ENCODE results near the gene CTNNA3.

Gene CTNNA3

DNA sequence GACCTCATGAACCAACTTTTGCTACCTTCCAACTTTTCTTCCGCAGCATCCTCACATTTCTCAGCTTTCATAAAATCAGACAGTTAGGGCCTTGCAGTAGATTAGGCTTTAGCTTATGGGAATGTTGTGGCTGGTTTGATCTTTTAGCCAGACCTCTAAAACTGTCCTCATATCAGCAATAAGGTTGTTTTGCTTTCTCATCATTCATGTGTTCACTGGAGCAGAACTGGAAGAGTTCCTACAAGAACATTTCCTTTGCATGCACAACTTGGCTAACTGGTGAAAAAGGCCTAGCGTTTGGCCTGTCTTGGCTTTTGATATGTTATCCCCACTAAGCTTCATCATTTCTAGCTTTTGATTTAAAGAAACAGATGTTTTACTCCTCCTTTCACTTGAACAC lies 900.1 kb downstream of the CTNNA3 start:
- no peak for DNase-seq

GRCh38 chr10:66792441-66792840 lies 903.6 kb downstream of the CTNNA3 start:
- no peak for DNase-seq

- no peak for DNase-seq
Measured at GRCh38 chr10:66788178-66788987, 907.6 kb downstream of the CTNNA3 start.

GRCh38 chr10:66786709-66787108 lies 909.3 kb downstream of the CTNNA3 start:
- no peak for DNase-seq

- no peak for DNase-seq
Measured at GRCh38 chr10:66784770-66785169, 911.2 kb downstream of the CTNNA3 start.

GRCh38 chr10:66783316-66783715 lies 912.7 kb downstream of the CTNNA3 start:
- no peak for DNase-seq

DNA sequence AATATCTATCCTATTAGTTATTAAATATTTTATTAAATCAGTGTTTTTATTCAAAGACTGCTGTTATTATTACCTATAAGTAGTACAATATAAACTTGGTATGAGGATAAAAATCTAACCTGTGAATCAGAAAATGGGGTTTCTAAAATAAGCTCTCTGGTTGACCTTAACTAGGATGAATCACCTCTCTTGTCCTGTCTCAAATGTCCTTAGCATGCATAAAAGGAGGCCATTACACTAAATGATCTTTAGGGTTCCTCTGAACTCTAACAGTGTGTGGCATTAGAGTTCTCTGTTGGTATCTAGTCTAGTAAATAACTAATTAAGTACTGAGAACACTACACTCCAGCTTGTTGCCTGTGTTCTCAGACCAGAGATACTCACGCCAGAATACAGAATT lies 913.2 kb downstream of the CTNNA3 start:
- DNase-seq = no peak

GRCh38 chr10:66782144-66782543 lies 913.9 kb downstream of the CTNNA3 start:
- DNase-seq = no peak

DNA sequence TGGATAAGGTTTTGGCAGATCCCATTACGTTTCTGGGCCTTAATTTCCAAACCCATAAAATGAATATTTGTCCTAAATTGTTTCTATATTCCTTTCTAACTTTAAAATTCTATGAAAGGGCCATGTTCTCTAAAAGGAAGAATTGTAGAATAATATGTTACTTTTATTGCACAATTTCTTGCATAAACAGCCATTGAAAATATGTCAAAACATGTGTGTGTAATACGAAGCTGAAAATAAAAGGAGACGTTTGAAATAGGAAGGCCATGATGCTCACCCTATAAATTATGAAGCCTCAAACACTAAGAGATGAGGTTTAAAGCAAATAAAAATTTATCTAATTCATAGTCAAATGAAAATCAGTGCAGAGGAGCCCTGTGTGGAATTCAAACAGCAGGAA lies 915.2 kb downstream of the CTNNA3 start:
- no peak for DNase-seq

GRCh38 chr10:66778351-66778750 lies 917.6 kb downstream of the CTNNA3 start:
- no peak for DNase-seq

GRCh38 chr10:66777665-66778064 lies 918.3 kb downstream of the CTNNA3 start:
- DNase-seq = no peak

DNA sequence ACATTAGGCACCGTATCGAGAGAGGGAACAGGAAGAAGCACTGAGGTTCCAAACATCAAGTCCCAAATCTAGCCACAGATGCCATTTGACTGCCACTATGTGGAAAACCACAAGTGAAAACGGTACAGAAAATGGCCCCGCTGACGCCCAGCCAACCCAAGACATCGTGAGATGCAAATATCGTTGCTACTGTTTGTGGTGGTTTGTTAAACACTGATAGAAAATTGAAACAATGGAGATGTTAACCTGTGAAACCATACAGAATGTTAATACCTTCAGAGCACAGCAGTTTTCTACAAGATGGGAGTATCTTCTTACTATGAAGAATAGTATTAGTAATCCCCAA lies 922.5 kb downstream of the CTNNA3 start:
- no peak for DNase-seq

- DNase-seq = no peak
Measured at GRCh38 chr10:66772548-66773471, 923.2 kb downstream of the CTNNA3 start.

GRCh38 chr10:66767707-66768106 lies 928.3 kb downstream of the CTNNA3 start:
- no peak for DNase-seq

DNA sequence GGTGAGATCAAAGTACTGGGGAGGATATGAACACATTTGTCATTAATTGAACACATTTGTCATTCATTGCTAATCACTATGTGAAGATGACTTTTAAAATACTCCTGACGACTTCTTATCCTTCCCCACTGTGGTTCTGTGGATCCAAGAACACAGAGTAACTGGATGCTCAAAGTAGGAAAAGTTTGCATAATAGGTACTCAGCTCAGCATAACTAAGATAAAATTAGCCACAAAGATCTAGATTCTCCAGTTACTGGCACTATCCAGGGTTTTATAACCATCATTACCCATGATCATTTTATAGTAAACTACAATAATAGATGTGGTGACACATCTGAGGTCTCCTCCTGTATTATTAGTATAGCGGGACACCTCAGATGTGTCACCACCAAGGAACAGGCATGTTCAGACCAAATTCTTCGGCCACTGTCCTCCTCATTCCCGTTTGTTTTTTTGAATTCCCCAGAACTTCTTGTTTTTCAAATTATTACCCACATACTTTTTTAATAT lies 933.7 kb downstream of the CTNNA3 start:
- DNase-seq = no peak

GRCh38 chr10:66760941-66761340 lies 935.1 kb downstream of the CTNNA3 start:
- DNase-seq = no peak

- no peak for DNase-seq
Measured at GRCh38 chr10:66755474-66755873, 940.5 kb downstream of the CTNNA3 start.

DNA sequence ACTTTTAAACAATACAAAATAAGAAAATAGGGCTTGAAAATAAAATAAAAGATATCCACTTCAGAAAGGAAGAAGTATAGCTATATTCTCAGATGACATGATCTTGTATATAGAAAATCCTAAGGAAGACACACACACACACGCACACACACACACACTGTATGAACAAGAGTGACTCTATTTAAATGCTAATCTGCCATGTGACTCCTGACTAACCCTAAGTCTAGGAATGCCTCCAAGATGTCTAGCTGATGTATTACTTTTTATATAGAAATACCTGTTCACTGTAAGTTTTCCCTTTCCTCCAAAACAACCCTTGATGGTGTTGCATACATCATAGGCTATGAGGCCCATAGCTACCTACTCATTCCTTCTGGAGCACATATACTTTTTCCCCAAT lies 943.3 kb downstream of the CTNNA3 start:
- DNase-seq = no peak

GRCh38 chr10:66748217-66748616 lies 947.8 kb downstream of the CTNNA3 start:
- no peak for DNase-seq

- DNase-seq = no peak
Measured at GRCh38 chr10:66747451-66747850, 948.5 kb downstream of the CTNNA3 start.

DNA sequence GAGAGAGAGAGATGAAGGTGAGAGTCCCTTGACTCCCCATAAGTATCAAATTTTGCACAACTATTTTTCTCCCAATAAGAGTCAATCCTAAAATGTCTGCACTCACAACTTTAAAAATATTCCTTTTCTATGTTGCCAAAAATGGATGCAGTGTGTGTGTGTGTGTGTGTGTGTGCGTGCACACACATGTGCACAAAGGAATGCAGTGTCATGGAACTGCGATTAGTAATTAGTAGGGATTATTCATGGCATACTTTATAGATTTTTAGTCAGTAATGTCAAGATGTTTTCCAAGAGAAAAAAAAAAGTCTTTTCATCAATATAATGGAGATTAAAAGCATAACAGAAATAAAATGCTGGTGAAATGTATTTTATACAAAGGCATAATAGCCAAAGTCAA lies 949.3 kb downstream of the CTNNA3 start:
- no peak for DNase-seq

DNA sequence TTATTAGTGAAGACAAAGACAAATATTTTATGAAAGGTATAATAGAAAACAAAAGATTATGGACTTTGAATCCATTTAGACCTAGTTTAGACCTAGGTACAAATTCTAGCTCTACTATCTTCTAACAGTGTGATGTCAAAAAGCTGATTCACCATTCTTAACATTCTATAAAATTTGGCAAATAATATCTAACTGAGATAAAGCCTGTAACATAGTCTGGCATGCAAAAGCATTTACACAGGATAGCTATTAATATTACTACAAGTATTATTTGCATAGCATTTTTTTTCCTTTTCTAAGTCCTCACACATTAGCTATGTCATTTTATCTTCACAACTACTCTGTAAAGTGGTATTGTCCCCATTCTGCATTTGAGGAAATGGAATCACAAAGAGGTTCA lies 949.7 kb downstream of the CTNNA3 start:
- no peak for DNase-seq

DNA sequence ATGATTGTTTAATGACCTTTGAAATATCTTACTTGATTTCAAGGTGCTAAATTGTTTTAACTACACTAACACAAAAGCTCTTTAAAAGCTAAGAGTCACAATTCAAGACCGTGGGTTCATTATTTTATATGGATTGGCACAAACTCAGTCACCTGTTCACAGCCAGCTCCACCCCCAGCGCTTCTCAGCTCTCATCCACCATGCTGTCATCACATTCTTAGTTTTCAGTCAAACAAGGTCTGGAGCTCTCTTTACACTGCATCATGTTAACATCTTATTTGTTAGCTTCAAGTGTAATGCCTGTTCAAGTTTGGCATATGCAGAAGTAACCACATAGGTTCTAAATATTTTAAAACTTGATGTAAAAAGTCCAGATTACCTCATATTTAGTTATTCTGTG lies 951.1 kb downstream of the CTNNA3 start:
- DNase-seq = no peak

- DNase-seq = no peak
Measured at GRCh38 chr10:66737241-66737640, 958.8 kb downstream of the CTNNA3 start.

Data from femur (tissue), 1 donor.